Central memory CD8-positive, alpha-beta T cell (primary cell): ENCODE measurements around the gene TCERG1L.

Source experiments
- ATAC-seq: fragments of 150-1000 bp; cut with Tn5 transposase; replicated peaks from 2 replicates; pipeline ENCODE4 v1.10.0; 2022; ENCODE audit warnings: mild to moderate bottlenecking, moderate FRiP score, moderate number of reproducible peaks; ENCODE audit not compliant: poor library complexity, severe bottlenecking; ENCODE audit errors: extremely low read depth
- DNase-seq, 2 donors: peaks; one replicate each; pipeline ENCODE4 v3.0.0; 2021; ENCODE audit warnings: low spot score in 2 of 2
- H3K27ac Mint-ChIP-seq: one replicate; pipeline ENCODE4 v1.8.0; 2022; ENCODE audit warnings: low read depth, mild to moderate bottlenecking, moderate library complexity, mixed read lengths
- H3K27me3 Mint-ChIP-seq: one replicate; pipeline ENCODE4 v1.8.0; 2022; ENCODE audit warnings: mixed read lengths
- H3K36me3 Mint-ChIP-seq: one replicate; pipeline ENCODE4 v1.8.0; 2022; ENCODE audit warnings: mild to moderate bottlenecking, moderate library complexity, mixed read lengths; ENCODE audit not compliant: insufficient read depth
- H3K4me1 Mint-ChIP-seq: one replicate; pipeline ENCODE4 v1.8.0; 2022; ENCODE audit warnings: mixed read lengths
- H3K4me3 Mint-ChIP-seq: one replicate; pipeline ENCODE4 v1.8.0; 2022; ENCODE audit warnings: mild to moderate bottlenecking, moderate library complexity, mixed read lengths
- H3K9me3 Mint-ChIP-seq: one replicate; pipeline ENCODE4 v1.8.0; 2022; ENCODE audit warnings: mixed read lengths

TCERG1L gene

DNA sequence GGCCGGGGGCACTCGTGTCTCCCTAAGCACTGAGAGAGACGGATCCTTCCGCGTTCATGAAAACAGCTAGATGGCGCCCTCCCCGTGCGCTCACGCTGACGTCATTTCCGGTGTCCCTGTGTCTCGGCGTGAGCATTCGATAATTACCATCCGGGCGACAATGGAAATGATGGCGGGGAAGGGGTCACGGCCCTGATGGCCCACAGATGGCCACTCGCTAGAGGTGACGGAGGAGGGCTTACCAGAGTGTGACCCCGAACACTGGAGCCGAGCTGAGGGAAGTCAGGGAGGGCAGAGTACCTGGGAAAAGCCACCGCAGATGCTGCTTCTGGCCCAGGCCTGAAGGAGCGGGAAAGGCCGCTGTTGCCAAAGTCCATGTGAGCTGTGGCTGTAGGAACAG lies 222.9 kb downstream of the TCERG1L start:
- Mint-ChIP-seq H3K27me3 (no peaks in the 10 kb centered on the region), H3K9me3 (no peaks in the 10 kb centered on the region), H3K4me1 (no peaks in the 10 kb centered on the region)

DNA sequence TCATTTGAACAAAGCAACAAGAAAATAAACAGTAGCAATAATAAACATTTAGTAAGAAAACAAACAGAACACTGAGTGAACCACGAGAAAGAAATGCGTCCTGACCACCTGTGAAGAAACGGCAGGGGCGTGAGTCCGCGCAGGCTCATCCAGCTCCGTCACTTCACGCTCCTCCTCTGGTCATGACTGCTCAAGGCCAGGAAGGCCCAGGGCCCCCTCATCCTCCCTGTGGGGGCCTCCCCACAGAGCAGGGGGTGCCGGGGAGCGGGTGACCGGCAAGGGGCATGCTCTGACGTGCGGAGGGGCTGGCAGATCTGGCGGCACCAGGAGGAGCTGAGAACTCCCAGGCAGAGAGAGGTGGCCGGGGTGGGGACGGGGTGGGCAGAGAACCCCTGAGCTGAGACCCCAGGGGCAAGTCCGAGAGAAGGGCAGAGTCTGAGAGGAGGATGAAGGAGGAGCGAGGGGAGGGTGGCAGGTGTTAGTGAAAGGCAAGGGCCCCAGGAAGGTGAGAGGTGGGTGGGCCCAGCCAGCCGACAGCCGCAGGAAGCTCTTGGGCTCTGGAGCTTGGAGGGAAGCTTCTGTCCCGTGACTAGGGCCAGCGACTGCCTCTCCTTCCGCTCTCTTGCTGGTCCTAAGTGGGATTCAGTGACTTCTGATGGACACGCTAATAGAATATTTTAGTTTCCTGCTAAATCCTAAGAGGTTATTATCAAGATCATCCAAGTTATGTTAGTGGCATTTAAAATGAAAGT lies 223.9 kb downstream of the TCERG1L start:
- Mint-ChIP-seq H3K36me3 (no peaks in the 10 kb centered on the region), H3K4me3 (no peak overlapping the region), H3K9me3 (no peaks in the 10 kb centered on the region), H3K4me1 (no peaks in the 10 kb centered on the region), H3K27me3 (no peaks in the 10 kb centered on the region), H3K27ac (no peak overlapping the region)
- ATAC-seq (no peak), DNase-seq (no peak)

More for the DNA sequence above, 222.9 kb downstream of the TCERG1L start:
- ATAC-seq (no peak), DNase-seq (no peak)
- Mint-ChIP-seq H3K27ac (no peak overlapping the region), H3K4me3 (no peak overlapping the region), H3K36me3 (no peaks in the 10 kb centered on the region)

- no peaks in the 10 kb centered on the region for H3K36me3 Mint-ChIP-seq
- H3K27me3 Mint-ChIP-seq, result no peaks in the 10 kb centered on the region
- no peak overlapping the region for H3K27ac Mint-ChIP-seq
- DNase-seq (no peak), ATAC-seq (no peak)
- H3K4me3 Mint-ChIP-seq, result no peak overlapping the region
- no peaks in the 10 kb centered on the region for H3K9me3 Mint-ChIP-seq
- H3K4me1 Mint-ChIP-seq, result no peaks in the 10 kb centered on the region
These were observed 225.0 kb downstream of the TCERG1L start for GRCh38 chr10:131086511-131086910.

DNA sequence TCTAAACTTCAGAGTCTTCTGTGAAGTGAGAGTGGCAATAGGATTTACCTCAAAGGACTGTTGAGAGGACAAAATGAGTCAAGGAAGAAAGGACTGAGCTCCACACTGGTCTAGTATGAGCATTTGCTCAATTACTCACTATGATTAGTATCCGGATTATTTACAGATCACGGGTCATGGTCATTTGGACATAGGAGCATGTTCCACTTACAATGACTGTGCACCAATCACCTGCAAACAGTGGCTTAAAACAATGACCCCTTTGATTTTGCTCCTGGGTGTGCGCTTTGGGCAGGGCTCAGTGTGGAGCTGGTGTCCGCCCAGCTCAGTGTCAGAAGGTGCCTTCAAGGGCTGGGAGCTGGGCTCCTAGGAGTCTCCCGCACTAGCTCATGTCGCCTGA lies 225.4 kb downstream of the TCERG1L start:
- Mint-ChIP-seq H3K27me3 (no peaks in the 10 kb centered on the region), H3K9me3 (no peaks in the 10 kb centered on the region), H3K36me3 (no peaks in the 10 kb centered on the region), H3K27ac (no peak overlapping the region), H3K4me1 (no peaks in the 10 kb centered on the region), H3K4me3 (no peak overlapping the region)
- DNase-seq (no peak), ATAC-seq (no peak)

DNA sequence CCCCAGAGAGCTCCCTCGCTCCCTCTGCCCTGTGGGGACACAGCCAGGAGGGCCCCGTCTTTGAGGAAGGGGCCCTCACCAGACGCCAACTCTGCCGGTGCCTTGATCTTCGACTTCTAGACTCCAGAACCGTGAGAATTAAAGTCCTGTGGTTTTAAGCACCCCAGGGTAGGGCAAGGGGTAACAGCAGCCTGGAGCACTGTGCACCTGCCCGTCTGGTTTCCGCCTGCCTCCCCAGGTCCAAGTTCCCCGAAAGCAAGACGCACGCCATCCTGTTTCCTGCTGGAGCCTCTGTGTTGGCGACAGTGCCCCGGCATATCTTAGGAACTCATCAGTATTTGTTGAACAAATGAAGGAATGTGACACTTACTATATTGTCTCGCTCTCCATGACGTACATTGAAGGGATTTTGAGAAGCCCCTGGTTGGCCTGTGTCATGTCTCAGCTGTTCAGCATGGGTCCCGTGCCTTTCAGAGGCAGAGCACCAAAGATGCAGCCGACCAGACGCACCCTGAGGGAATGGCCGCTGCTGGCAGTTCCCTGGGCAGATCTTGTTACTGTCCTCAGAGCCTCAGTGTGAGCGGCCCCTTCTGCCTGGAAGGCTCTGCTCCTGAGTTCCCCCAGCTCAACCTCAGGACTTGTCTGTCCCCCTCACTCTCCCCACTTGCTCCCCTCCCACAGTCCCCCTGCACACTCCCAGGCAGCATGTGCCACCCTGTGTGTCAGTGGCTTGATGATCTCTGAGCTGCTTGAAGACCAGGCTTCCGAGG lies 226.2 kb downstream of the TCERG1L start:
- DNase-seq (no peak), ATAC-seq (no peak)
- Mint-ChIP-seq H3K9me3 (no peaks in the 10 kb centered on the region), H3K36me3 (no peaks in the 10 kb centered on the region), H3K4me1 (no peaks in the 10 kb centered on the region), H3K27me3 (no peaks in the 10 kb centered on the region), H3K4me3 (no peak overlapping the region), H3K27ac (no peak overlapping the region)

DNA sequence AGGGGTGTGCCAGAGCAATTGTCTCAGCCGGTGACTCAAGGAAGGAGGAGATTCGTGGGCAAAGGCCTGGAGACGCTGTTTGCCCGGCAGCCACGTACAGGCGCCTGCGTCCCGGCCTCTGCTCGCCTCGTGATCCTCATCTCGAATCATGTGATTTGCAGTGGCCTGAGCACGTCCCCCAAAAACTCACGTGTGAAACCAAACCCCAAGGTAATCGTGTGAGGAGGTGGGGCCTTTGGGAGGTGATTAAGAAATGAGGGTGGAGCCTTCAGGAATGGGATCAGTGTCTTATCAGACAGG lies 226.8 kb downstream of the TCERG1L start:
- Mint-ChIP-seq H3K4me3 (no peak overlapping the region), H3K27ac (no peak overlapping the region)

GRCh38 chr10:131083915-131084790 lies 227.4 kb downstream of the TCERG1L start:
- ATAC-seq (no peak), DNase-seq (no peak)
- Mint-ChIP-seq H3K4me1 (no peaks in the 10 kb centered on the region), H3K27me3 (no peaks in the 10 kb centered on the region), H3K9me3 (no peaks in the 10 kb centered on the region), H3K4me3 (no peak overlapping the region), H3K36me3 (no peaks in the 10 kb centered on the region), H3K27ac (no peak overlapping the region)

More for the DNA sequence above, 226.8 kb downstream of the TCERG1L start:
- no peak for ATAC-seq
- Mint-ChIP-seq H3K4me1 (no peaks in the 10 kb centered on the region), H3K9me3 (no peaks in the 10 kb centered on the region), H3K27me3 (no peaks in the 10 kb centered on the region), H3K36me3 (no peaks in the 10 kb centered on the region)
- DNase-seq, result no peak

DNA sequence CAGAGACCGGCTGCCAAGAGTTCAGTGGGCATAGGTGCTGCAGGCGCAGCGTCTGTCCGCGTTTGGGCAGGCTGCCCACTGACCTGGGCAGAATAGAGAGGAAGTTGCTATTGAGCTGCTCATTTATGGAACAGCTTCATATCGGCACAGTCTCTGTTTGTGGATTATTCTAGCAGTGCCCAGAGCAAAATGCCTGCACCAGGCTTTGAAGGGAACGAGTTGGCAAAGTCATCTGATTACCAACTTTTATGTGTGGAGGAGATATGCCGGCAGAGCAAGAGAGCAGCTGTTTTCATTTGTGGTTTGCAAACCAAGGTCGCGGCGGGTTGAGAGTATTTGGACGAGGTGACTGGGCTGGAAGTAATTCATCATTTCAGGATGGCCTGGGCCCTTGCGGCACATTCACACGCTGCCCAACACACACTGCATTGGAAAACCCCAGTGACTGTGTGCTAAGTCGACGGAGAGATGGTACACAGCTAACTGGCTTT lies 228.5 kb downstream of the TCERG1L start:
- DNase-seq (no peak), ATAC-seq (no peak)
- no peaks in the 10 kb centered on the region for H3K4me1 Mint-ChIP-seq
- H3K36me3 Mint-ChIP-seq, result no peaks in the 10 kb centered on the region
- H3K27me3 Mint-ChIP-seq, result no peaks in the 10 kb centered on the region
- H3K27ac Mint-ChIP-seq, result no peak overlapping the region
- H3K9me3 Mint-ChIP-seq, result no peaks in the 10 kb centered on the region
- H3K4me3 Mint-ChIP-seq, result no peak overlapping the region

- no peaks in the 10 kb centered on the region for H3K36me3 Mint-ChIP-seq
- ATAC-seq (no peak), DNase-seq (no peak)
- no peaks in the 10 kb centered on the region for H3K9me3 Mint-ChIP-seq
- H3K4me1 Mint-ChIP-seq, result no peaks in the 10 kb centered on the region
- no peak overlapping the region for H3K4me3 Mint-ChIP-seq
- H3K27me3 Mint-ChIP-seq, result no peaks in the 10 kb centered on the region
- H3K27ac Mint-ChIP-seq, result no peak overlapping the region
These were observed 229.2 kb downstream of the TCERG1L start for GRCh38 chr10:131082201-131082850.

DNA sequence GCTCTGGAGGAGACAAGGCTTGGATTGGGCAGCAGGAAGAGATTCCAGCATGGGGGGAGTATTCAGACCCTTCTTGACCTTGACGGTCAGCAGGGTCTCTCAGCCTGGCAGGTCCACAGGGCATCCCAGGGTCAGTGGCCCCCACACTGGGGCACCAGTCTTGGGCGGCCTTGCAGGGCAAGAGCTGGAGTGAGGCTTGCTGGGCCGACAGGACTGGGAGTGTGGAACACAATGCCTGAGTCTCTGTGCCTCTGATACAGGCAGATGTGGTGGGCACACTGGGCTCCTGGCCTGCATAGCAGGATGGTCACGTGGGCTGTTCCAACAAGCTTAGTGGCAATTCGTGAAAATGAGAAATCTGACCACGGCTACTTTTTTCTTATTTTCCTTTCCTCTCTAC lies 229.7 kb downstream of the TCERG1L start:
- Mint-ChIP-seq H3K4me3 (no peak overlapping the region), H3K36me3 (no peaks in the 10 kb centered on the region), H3K4me1 (no peaks in the 10 kb centered on the region), H3K27ac (no peak overlapping the region), H3K27me3 (no peaks in the 10 kb centered on the region), H3K9me3 (no peaks in the 10 kb centered on the region)
- no peak for ATAC-seq
- DNase-seq, result no peak

DNA sequence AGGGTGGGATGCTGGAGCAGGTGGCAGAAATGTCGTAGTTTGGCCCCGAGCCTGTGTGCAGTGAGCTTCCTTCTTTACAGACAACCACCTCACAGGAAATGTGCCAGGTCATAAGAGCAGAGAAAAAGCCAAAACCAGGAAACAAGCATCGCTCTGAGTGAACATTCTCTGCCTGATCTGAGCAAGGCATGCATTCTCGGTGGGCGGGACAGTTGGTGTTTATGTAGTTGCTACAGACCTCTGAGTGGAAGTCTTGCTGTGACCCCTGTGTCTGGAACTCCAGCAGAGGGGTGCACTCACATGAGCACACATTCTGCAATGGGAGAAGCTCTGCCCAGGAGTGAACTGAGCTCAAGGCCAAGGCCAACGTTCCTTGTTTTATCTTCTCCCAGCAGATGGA lies 230.1 kb downstream of the TCERG1L start:
- Mint-ChIP-seq H3K36me3 (no peaks in the 10 kb centered on the region), H3K27ac (no peak overlapping the region), H3K4me1 (no peaks in the 10 kb centered on the region), H3K4me3 (no peak overlapping the region), H3K9me3 (no peaks in the 10 kb centered on the region), H3K27me3 (no peaks in the 10 kb centered on the region)
- ATAC-seq (no peak), DNase-seq (no peak)

GRCh38 chr10:131080571-131080970 lies 230.9 kb downstream of the TCERG1L start:
- H3K27ac Mint-ChIP-seq, result no peak overlapping the region
- no peaks in the 10 kb centered on the region for H3K9me3 Mint-ChIP-seq
- no peak for DNase-seq
- H3K36me3 Mint-ChIP-seq, result no peaks in the 10 kb centered on the region
- H3K4me1 Mint-ChIP-seq, result no peaks in the 10 kb centered on the region
- H3K27me3 Mint-ChIP-seq, result no peaks in the 10 kb centered on the region
- ATAC-seq, result no peak
- no peak overlapping the region for H3K4me3 Mint-ChIP-seq
